K562 (cell line): ENCODE measurements around the gene DIPK1A. TPM values are rescaled to one million over a fixed set of nuclear protein-coding genes. Genes with fewer than 3 reads are reported as not detected.

Experiments
- BMI1 ChIP-seq: fragments of 150-350 bp; IDR thresholded peaks from 2 replicates; pipeline ENCODE4 v1.6.1; 2014; ENCODE audit warnings: low read length
- GATAD2B ChIP-seq: fragments of 450-650 bp; IDR thresholded peaks from 2 replicates; pipeline ENCODE4 v1.6.1; 2017; ENCODE audit warnings: mild to moderate bottlenecking, borderline replicate concordance
- HDAC1 ChIP-seq, 2 experiments: fragments of 450-650 bp; IDR thresholded peaks; 2 replicates each; pipeline ENCODE4 v1.6.1; 2016 to 2017; ENCODE audit warnings: inconsistent platforms in 1 of 2, mild to moderate bottlenecking in 1 of 2, moderate library complexity in 1 of 2
- KLF1 ChIP-seq: fragments of 450-650 bp; IDR thresholded peaks from 2 replicates; pipeline ENCODE4 v1.6.1; 2016; ENCODE audit warnings: missing genetic modification characterization, missing compliant biosample characterization
- L3MBTL2 ChIP-seq: fragments of 450-650 bp; IDR thresholded peaks from 2 replicates; pipeline ENCODE4 v1.6.1; 2016; ENCODE audit warnings: mild to moderate bottlenecking, moderate library complexity
- NFXL1 ChIP-seq: fragments of 450-650 bp; formaldehyde crosslinking; IDR thresholded peaks from 2 replicates; pipeline ENCODE4 v1.4.0; 2021; ENCODE audit warnings: mild to moderate bottlenecking
- POLR2H ChIP-seq: IDR thresholded peaks from 2 replicates; pipeline ENCODE4 v1.6.1; 2016; ENCODE audit warnings: missing genetic modification characterization, low read depth, mild to moderate bottlenecking, control low read depth, missing compliant biosample characterization, moderate library complexity
- POLR3A ChIP-seq: IDR thresholded peaks from 2 replicates; pipeline ENCODE4 v1.6.1; 2011; ENCODE audit warnings: borderline replicate concordance, mild to moderate bottlenecking, moderate library complexity; ENCODE audit not compliant: insufficient read length, insufficient read depth; ENCODE audit errors: extremely low read depth
- SIN3A ChIP-seq, 2 experiments: fragments of 150-350 bp in 1 of 2; IDR thresholded peaks; 2 replicates each; pipeline ENCODE4 v1.6.1; 2011 to 2016; ENCODE audit warnings: borderline replicate concordance in 2 of 2, low read depth in 2 of 2, low read length in 2 of 2, mild to moderate bottlenecking in 2 of 2, moderate library complexity in 2 of 2; ENCODE audit not compliant: control insufficient read depth in 1 of 2
- ZNF146 ChIP-seq: IDR thresholded peaks from one replicate; pipeline ENCODE4 v1.6.1; 2018; ENCODE audit warnings: missing compliant biosample characterization; ENCODE audit not compliant: unreplicated experiment
- polyA plus RNA-seq, 8 experiments: library from polyadenylated mRNA; depleted of rRNA in 4 of 8; stranded (reverse) in 5 of 8; unstranded in 3 of 8; fragments of >200 nt; fragmentation: Nextera tagmentation in 2 of 8; fragmentation: Illumina TruSeq in 1 of 8; extraction: Ambion mirVana in 2 of 8; extraction: Trizol in 1 of 8; gene quantifications; 2 replicates each; pipeline versions ENCODE4 v1.2.1 to v1.2.3, GENCODE V29; 2011 to 2014; ENCODE audit warnings: inconsistent platforms in 1 of 8, missing spikeins in 1 of 8
- total RNA-seq, 7 experiments: library from RNA; depleted of rRNA in 6 of 7; stranded (reverse); fragments of >200 nt in 6 of 7; fragmentation: Illumina TruSeq in 2 of 7; extraction: Trizol in 2 of 7; gene quantifications; 2 replicates each; pipeline versions ENCODE4 v1.2.1 to v1.2.3, GENCODE V29; 2011 to 2021; ENCODE audit warnings: low replicate concordance in 1 of 7
- TF ChIP-seq, protein P1 (sequence below): sonication (generic); formaldehyde crosslinking; IDR thresholded peaks from 2 replicates; pipeline ENCODE4 v1.8.0; 2022; ENCODE audit warnings: mild to moderate bottlenecking, missing genetic modification reagents
- TF ChIP-seq, protein P2 (sequence below), 2 experiments: fragments of 450-650 bp in 1 of 2; sonication (generic) in 1 of 2; formaldehyde crosslinking in 1 of 2; IDR thresholded peaks; 2 replicates each; pipeline versions ENCODE4 v1.7.1 to v1.9.0; 2016 to 2022; ENCODE audit warnings: inconsistent platforms in 1 of 2, mild to moderate bottlenecking in 1 of 2, missing genetic modification reagents in 1 of 2

The DIPK1A gene
- total and polyA plus RNA-seq, 9 of the 15 experiments (the other 6 are each of a cell fraction or from before 2014, with no cell fraction given), result 0.54 to 2.5 (median 1.3) TPM

DNA sequence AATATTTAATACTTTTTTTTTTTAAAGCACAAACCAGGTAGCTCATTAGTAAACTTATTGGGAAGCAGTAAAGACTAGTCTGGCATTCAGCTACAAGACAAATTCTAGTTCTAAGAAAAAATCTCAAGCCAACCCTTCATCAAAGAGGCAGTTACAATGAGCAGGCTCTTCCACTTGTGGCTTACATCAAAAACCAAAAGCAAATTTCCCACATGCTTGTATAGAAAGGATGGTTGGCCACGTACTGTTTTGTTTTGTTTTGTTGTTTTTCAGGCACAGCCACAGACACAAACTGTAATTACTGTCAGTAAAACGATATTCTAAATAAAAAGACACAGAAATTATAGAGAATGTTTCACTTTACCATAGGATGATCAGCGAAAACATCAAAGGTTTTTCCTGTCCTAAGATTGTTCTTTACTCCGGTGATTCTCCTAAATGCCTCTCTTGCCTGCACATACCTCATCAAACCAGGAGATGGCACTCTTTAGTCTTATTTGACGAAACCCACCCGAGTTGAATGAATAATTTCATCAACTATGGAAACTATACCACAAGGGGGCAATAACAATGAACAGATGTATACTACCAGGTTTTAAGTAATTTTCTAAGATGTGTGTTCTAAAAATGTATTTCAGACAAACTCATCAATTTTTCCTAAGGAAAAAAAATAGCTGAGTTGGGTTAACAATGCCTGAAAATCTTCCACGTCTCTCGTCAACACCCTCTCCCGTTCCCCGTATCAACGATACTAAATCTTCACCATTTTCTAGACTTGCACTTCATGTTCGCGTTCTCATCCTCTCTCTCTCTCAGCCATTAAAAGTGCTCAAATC lies 102.5 kb downstream of the DIPK1A start (continued):
- TF ChIP-seq, protein P1, sequence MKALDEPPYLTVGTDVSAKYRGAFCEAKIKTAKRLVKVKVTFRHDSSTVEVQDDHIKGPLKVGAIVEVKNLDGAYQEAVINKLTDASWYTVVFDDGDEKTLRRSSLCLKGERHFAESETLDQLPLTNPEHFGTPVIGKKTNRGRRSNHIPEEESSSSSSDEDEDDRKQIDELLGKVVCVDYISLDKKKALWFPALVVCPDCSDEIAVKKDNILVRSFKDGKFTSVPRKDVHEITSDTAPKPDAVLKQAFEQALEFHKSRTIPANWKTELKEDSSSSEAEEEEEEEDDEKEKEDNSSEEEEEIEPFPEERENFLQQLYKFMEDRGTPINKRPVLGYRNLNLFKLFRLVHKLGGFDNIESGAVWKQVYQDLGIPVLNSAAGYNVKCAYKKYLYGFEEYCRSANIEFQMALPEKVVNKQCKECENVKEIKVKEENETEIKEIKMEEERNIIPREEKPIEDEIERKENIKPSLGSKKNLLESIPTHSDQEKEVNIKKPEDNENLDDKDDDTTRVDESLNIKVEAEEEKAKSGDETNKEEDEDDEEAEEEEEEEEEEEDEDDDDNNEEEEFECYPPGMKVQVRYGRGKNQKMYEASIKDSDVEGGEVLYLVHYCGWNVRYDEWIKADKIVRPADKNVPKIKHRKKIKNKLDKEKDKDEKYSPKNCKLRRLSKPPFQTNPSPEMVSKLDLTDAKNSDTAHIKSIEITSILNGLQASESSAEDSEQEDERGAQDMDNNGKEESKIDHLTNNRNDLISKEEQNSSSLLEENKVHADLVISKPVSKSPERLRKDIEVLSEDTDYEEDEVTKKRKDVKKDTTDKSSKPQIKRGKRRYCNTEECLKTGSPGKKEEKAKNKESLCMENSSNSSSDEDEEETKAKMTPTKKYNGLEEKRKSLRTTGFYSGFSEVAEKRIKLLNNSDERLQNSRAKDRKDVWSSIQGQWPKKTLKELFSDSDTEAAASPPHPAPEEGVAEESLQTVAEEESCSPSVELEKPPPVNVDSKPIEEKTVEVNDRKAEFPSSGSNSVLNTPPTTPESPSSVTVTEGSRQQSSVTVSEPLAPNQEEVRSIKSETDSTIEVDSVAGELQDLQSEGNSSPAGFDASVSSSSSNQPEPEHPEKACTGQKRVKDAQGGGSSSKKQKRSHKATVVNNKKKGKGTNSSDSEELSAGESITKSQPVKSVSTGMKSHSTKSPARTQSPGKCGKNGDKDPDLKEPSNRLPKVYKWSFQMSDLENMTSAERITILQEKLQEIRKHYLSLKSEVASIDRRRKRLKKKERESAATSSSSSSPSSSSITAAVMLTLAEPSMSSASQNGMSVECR (CRISPR knock-in tag), result no peak
- no peak for TF ChIP-seq NFXL1 (CRISPR knock-in tag)
- TF ChIP-seq, protein P2, sequence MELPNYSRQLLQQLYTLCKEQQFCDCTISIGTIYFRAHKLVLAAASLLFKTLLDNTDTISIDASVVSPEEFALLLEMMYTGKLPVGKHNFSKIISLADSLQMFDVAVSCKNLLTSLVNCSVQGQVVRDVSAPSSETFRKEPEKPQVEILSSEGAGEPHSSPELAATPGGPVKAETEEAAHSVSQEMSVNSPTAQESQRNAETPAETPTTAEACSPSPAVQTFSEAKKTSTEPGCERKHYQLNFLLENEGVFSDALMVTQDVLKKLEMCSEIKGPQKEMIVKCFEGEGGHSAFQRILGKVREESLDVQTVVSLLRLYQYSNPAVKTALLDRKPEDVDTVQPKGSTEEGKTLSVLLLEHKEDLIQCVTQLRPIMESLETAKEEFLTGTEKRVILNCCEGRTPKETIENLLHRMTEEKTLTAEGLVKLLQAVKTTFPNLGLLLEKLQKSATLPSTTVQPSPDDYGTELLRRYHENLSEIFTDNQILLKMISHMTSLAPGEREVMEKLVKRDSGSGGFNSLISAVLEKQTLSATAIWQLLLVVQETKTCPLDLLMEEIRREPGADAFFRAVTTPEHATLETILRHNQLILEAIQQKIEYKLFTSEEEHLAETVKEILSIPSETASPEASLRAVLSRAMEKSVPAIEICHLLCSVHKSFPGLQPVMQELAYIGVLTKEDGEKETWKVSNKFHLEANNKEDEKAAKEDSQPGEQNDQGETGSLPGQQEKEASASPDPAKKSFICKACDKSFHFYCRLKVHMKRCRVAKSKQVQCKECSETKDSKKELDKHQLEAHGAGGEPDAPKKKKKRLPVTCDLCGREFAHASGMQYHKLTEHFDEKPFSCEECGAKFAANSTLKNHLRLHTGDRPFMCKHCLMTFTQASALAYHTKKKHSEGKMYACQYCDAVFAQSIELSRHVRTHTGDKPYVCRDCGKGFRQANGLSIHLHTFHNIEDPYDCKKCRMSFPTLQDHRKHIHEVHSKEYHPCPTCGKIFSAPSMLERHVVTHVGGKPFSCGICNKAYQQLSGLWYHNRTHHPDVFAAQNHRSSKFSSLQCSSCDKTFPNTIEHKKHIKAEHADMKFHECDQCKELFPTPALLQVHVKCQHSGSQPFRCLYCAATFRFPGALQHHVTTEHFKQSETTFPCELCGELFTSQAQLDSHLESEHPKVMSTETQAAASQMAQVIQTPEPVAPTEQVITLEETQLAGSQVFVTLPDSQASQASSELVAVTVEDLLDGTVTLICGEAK (IDR thresholded peaks at IDR 0.05), result no peak; the same call in 1 of the 2 replicates
- TF ChIP-seq, protein P2 (CRISPR knock-in tag; IDR thresholded peaks at IDR 0.05), result no peak
- no peak for TF ChIP-seq ZNF146 (CRISPR knock-in tag)
- TF ChIP-seq POLR2H (tag), result 0 out of 2 replicates have a peak, but pooled peaks have one; percentile 28
- no peak for TF ChIP-seq KLF1 (tag)
- TF ChIP-seq L3MBTL2, result 0 out of 2 replicates have a peak, but pooled peaks have one; percentile 29
- no peak for TF ChIP-seq POLR3A
- no peak for TF ChIP-seq BMI1
- TF ChIP-seq SIN3A (IDR thresholded peaks at IDR 0.05; ENCODE audit: borderline replicate concordance in 2 of 2, control insufficient read depth in 1 of 2, low read depth in 2 of 2, low read length in 2 of 2), result no peak
- TF ChIP-seq GATAD2B, result peak; percentile 70
- TF ChIP-seq HDAC1 (IDR thresholded peaks at IDR 0.05), result no peak
